ENCODE data around the gene ATAD3A.
"Not testable (repeated sequence)": the region's sequence is repeated elsewhere in the genome, so short reads cannot be mapped to it uniquely, and the experiment has no call there.

- TF ChIP-seq REST (IDR thresholded peaks at IDR 0.05; ENCODE audit: low read depth, low read length); NRF1 (IDR thresholded peaks at IDR 0.05; ENCODE audit: low read depth, low read length); CHD2 (IDR thresholded peaks at IDR 0.05; ENCODE audit: low read length, partially characterized antibody); CTCF (IDR thresholded peaks at IDR 0.05); MEF2A (IDR thresholded peaks at IDR 0.05; ENCODE audit: borderline replicate concordance, low read depth); ZBTB33 (IDR thresholded peaks at IDR 0.05; ENCODE audit: borderline replicate concordance, low read depth); FOXJ3 (CRISPR knock-in tag; IDR thresholded peaks at IDR 0.05); EZH2phosphoT487 (IDR thresholded peaks at IDR 0.05; ENCODE audit: borderline replicate concordance, low read depth): not testable (repeated sequence)
Observed at GRCh38 chr1:1468196-1468985, 43.6 kb upstream of the ATAD3A start.
